PC-9 (cell line): ENCODE measurements around the gene TMC8.
"Not testable (repeated sequence)": the region's sequence is repeated elsewhere in the genome, so short reads cannot be mapped to it uniquely, and the experiment has no call there.

Experiments used
- EZH2 ChIP-seq: fragments of 200-600 bp; sonication (generic); IDR thresholded peaks from 2 replicates; pipeline ENCODE4 v1.8.0; 2017; ENCODE audit warnings: antibody characterized with exemption, low read depth
- TF ChIP-seq, protein P1 (sequence below): fragments of 200-600 bp; sonication (generic); conservative IDR thresholded peaks from 2 replicates; pipeline ENCODE4 v1.6.1; 2017; ENCODE audit warnings: mixed run types, antibody characterized with exemption, mild to moderate bottlenecking, moderate library complexity

DNA sequence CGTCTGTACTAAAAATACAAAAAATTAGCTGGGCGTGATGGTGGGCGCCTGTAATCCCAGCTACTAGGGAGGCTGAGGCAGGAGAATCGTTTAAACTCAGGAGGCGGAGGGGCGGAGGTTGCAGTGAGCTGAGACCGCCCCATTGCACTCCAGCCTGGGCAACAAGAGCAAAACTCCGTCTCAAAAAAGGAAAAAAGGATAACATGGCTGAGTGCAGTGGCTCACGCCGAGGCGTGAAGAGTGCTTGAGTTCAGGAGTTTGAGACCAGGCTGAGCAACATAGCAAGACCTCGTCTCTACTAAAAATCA is 9.2 kb downstream of the TMC8 start:
- TF ChIP-seq, protein P1, sequence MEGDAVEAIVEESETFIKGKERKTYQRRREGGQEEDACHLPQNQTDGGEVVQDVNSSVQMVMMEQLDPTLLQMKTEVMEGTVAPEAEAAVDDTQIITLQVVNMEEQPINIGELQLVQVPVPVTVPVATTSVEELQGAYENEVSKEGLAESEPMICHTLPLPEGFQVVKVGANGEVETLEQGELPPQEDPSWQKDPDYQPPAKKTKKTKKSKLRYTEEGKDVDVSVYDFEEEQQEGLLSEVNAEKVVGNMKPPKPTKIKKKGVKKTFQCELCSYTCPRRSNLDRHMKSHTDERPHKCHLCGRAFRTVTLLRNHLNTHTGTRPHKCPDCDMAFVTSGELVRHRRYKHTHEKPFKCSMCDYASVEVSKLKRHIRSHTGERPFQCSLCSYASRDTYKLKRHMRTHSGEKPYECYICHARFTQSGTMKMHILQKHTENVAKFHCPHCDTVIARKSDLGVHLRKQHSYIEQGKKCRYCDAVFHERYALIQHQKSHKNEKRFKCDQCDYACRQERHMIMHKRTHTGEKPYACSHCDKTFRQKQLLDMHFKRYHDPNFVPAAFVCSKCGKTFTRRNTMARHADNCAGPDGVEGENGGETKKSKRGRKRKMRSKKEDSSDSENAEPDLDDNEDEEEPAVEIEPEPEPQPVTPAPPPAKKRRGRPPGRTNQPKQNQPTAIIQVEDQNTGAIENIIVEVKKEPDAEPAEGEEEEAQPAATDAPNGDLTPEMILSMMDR, result not testable (repeated sequence)
- TF ChIP-seq EZH2, result not testable (repeated sequence)
